Activated CD8-positive, alpha-beta T cell treated with anti-CD3 and anti-CD28 coated beads, Interleukin-2, amount 10 ng/mL, durations not matched to agents 7 days and 5 days (primary cell): ENCODE results near the gene DYNAP. TPM values are rescaled to one million over a fixed set of nuclear protein-coding genes. Genes with fewer than 3 reads are reported as not detected.

Experiments used
- ATAC-seq: fragments of 150-1000 bp; cut with Tn5 transposase; one replicate; pipeline ENCODE4 v1.10.0; 2021; ENCODE audit warnings: moderate library complexity
- CTCF ChIA-PET: fragments of 350-600 bp; sonication (Branson Sonifier 250); formaldehyde crosslinking; loops from one replicate; lab custom pipeline; 2021; ENCODE audit warnings: antibody characterized with exemption; lab: Charles Lee
- POLR2A ChIA-PET: fragments of 350-600 bp; sonication (Branson Sonifier 250); formaldehyde crosslinking; loops from one replicate; lab custom pipeline; 2021; ENCODE audit warnings: antibody characterized with exemption; lab: Charles Lee
- DNase-seq: peaks from one replicate; pipeline ENCODE4 v3.0.0-alpha.2; 2020
- H3K27ac Mint-ChIP-seq: one replicate; pipeline ENCODE4 v1.8.0; 2021; ENCODE audit warnings: mild to moderate bottlenecking, mixed read lengths
- H3K27me3 Mint-ChIP-seq: one replicate; pipeline ENCODE4 v1.8.0; 2021; ENCODE audit warnings: low read depth, mixed read lengths
- H3K36me3 Mint-ChIP-seq: one replicate; pipeline ENCODE4 v1.8.0; 2021; ENCODE audit warnings: low read depth, mixed read lengths
- H3K4me1 Mint-ChIP-seq: one replicate; pipeline ENCODE4 v1.8.0; 2021; ENCODE audit warnings: low read depth, mixed read lengths
- H3K4me3 Mint-ChIP-seq: one replicate; pipeline ENCODE4 v1.8.0; 2021; ENCODE audit warnings: mild to moderate bottlenecking, mixed read lengths
- H3K9me3 Mint-ChIP-seq: one replicate; pipeline ENCODE4 v1.8.0; 2022; ENCODE audit warnings: mixed read lengths; ENCODE audit not compliant: insufficient read depth
- total RNA-seq, 2 experiments: library from RNA; stranded (reverse); gene quantifications; one replicate each; pipeline ENCODE4 v1.2.3, GENCODE V29; 2021

Gene DYNAP
- total RNA-seq, 2 experiments from 2014 or later: not detected

DNA sequence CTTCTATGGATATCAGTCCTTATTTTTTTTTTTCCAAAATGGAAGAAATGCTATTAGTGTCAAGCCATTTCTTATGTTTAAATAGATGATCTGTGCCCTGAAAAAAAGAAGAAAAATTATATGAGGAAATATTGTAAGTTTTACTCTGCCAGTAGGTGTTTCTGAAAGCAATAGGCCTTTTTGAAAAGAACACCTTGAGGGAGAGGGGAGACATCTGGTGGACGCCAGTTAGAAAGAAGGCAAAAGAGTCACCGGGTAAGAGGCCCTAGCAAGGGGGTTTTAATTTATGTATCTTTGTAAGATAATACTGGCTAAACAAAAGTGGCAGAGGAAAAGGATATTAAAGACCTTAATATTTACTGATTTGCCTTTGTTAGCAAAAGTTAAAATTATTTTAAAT, 56.1 kb downstream of the DYNAP start:
- no peaks in the 10 kb centered on the region for H3K36me3 Mint-ChIP-seq
- ATAC-seq (no peak), DNase-seq (no peak)
- H3K9me3 Mint-ChIP-seq: no peaks in the 10 kb centered on the region
- ChIA-PET CTCF (no interaction called here), POLR2A (no interaction called here)
- no peak overlapping the region for H3K27ac Mint-ChIP-seq
- no peak overlapping the region for H3K4me3 Mint-ChIP-seq
- H3K4me1 Mint-ChIP-seq: no peaks in the 10 kb centered on the region
- H3K27me3 Mint-ChIP-seq: no peaks in the 10 kb centered on the region

Other genes with a start within 250 kb of the DYNAP start
- not detected for gene STARD6, start 233.4 kb upstream of the DYNAP start, total RNA-seq
- gene C18orf54, start 233.3 kb upstream of the DYNAP start, total RNA-seq: 10 to 100 TPM; 10.9 to 11.9 TPM
- 1 to 10 TPM; 1.7 to 2.0 TPM for gene RAB27B, start 237.2 kb downstream of the DYNAP start, total RNA-seq